Gastrocnemius medialis (tissue), 4 donors: ENCODE measurements around the gene PDK3.

Experiments
- CTCF ChIP-seq, 5 experiments: fragments of 450-650 bp in 3 of 5; fragments of 200-600 bp in 2 of 5; sonication (generic) in 2 of 5; IDR thresholded peaks in 4 of 5; conservative IDR thresholded peaks in 1 of 5; 1 replicate in 4 of 5; 2 replicates in 1 of 5; pipeline ENCODE4 v1.5.1; 2016 to 2019; ENCODE audit warnings: antibody characterized with exemption in 5 of 5, mild to moderate bottlenecking in 3 of 5, moderate library complexity in 3 of 5
- POLR2A ChIP-seq, 2 donors: fragments of 450-650 bp; IDR thresholded peaks; one replicate each; pipeline ENCODE4 v1.6.1; 2017; ENCODE audit warnings: antibody characterized with exemption in 2 of 2, mild to moderate bottlenecking in 2 of 2, moderate library complexity in 2 of 2

- no peak for TF ChIP-seq CTCF (IDR thresholded peaks at IDR 0.05 in 4 of 5, conservative IDR thresholded peaks at IDR 0.05 in 1 of 5)
- TF ChIP-seq POLR2A (IDR thresholded peaks at IDR 0.05) = no peak
These were observed 15.3 kb downstream of the PDK3 start for GRCh38 chrX:24480400-24480865.
